ENCODE results near the gene EPB41L4B.
"Not testable (repeated sequence)": the region's sequence is repeated elsewhere in the genome, so short reads cannot be mapped to it uniquely, and the experiment has no call there.

The EPB41L4B gene

GRCh38 chr9:109138421-109138820 lies 182.4 kb downstream of the EPB41L4B start:
- H3K4me3 ChIP-seq (ENCODE audit: low read depth, low read length) = no peak overlapping the region
- TF ChIP-seq, protein P1, sequence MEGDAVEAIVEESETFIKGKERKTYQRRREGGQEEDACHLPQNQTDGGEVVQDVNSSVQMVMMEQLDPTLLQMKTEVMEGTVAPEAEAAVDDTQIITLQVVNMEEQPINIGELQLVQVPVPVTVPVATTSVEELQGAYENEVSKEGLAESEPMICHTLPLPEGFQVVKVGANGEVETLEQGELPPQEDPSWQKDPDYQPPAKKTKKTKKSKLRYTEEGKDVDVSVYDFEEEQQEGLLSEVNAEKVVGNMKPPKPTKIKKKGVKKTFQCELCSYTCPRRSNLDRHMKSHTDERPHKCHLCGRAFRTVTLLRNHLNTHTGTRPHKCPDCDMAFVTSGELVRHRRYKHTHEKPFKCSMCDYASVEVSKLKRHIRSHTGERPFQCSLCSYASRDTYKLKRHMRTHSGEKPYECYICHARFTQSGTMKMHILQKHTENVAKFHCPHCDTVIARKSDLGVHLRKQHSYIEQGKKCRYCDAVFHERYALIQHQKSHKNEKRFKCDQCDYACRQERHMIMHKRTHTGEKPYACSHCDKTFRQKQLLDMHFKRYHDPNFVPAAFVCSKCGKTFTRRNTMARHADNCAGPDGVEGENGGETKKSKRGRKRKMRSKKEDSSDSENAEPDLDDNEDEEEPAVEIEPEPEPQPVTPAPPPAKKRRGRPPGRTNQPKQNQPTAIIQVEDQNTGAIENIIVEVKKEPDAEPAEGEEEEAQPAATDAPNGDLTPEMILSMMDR (IDR thresholded peaks at IDR 0.05; ENCODE audit: low read depth, low read length) = no peak

- TF ChIP-seq, protein P1 (IDR thresholded peaks at IDR 0.05; ENCODE audit: low read depth, low read length) = no peak
- no peak overlapping the region for H3K4me3 ChIP-seq (ENCODE audit: low read depth, low read length)
Measured at GRCh38 chr9:109134167-109134578, 186.7 kb downstream of the EPB41L4B start.

GRCh38 chr9:109133533-109133932 lies 187.3 kb downstream of the EPB41L4B start:
- TF ChIP-seq, protein P1 (IDR thresholded peaks at IDR 0.05; ENCODE audit: low read depth, low read length) = no peak
- H3K4me3 ChIP-seq (ENCODE audit: low read depth, low read length) = no peak overlapping the region

GRCh38 chr9:109132567-109133021 lies 188.3 kb downstream of the EPB41L4B start:
- no peak overlapping the region for H3K4me3 ChIP-seq (ENCODE audit: low read depth, low read length)
- TF ChIP-seq, protein P1 (IDR thresholded peaks at IDR 0.05; ENCODE audit: low read depth, low read length) = no peak

DNA sequence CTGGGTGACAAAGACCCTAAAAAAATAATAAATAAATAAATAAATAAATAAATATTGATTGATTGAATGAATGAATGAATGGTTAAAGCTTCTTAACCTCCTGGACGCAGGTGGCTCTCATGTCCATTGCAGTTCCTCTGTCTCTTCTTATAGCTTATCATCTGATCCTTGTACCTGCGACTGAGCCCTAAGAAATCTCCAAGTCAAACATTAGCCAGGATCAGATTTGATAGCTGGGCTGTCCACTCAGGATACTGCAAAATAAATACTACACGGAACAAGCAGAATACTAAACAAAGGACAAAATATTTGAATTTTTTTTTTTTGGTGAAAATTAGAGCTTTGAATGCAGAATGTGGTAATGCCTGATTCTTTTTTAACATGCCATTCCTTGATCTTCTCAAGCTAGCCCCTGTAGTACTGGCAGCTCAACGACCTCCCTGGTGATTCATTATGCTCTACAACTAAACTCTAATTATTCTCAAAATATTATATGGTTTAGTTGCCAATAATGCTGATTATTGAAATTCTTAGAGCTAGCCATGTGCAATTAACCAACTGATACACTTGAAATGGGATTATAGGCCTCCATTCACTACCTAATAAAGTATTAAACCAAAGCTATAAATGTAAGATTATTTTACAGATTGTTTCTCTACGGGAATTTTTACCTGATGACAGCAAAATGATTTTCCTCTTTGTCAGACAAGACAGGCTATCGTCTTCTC lies 191.2 kb downstream of the EPB41L4B start:
- TF ChIP-seq, protein P1 (IDR thresholded peaks at IDR 0.05; ENCODE audit: low read depth, low read length) = no peak
- no peak overlapping the region for H3K4me3 ChIP-seq (ENCODE audit: low read depth, low read length)

DNA sequence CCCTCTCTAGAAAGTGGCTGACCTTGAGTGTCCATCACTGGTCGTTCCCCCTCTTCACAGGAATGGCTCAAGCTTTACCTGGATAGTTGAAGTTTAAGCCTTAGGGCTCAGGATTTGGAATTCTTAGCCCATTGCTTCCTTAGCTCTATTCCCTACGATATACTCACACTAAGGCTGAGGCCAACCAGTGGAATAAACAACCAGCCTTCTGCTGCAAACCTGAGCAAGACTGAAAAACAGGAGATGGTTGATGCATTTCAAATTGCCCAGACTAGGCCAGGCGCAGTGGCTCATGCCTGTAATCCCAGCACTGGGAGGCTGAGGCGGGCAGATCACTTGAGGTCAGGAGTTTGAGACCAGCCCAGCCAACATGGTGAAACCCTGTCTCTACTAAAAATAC lies 194.2 kb downstream of the EPB41L4B start:
- H3K4me3 ChIP-seq (ENCODE audit: low read depth, low read length) = not testable (repeated sequence)

DNA sequence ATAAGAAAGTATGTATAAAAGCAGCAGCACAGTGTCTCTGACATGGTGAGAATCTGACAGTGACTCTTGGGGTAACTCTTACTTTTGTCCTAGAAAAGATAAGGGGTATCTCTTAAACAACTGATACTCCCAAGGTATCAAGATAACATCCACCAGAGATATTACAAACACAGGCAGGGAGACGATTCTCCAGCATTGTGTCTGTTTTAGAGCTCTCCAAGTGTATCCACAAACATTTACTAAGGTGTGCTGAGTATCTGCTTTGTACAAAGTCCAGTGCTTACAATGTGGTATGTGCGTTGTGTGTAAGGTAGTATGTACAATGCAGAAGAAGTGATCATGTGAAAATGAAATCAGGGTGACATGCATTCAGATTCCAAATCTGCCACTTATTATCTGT lies 196.7 kb downstream of the EPB41L4B start:
- TF ChIP-seq, protein P1 (IDR thresholded peaks at IDR 0.05; ENCODE audit: low read depth, low read length) = no peak
- no peak overlapping the region for H3K4me3 ChIP-seq (ENCODE audit: low read depth, low read length)
